IMR-90 (cell line): ENCODE results near the gene FUT6.

Experiments used
- CEBPB ChIP-seq: IDR thresholded peaks from 2 replicates; pipeline ENCODE4 v1.6.1; 2012; ENCODE audit warnings: low read depth, low read length, improper control_type of control experiment
- MAFK ChIP-seq: IDR thresholded peaks from 2 replicates; pipeline ENCODE4 v1.6.1; 2012; ENCODE audit warnings: low read depth, low read length, improper control_type of control experiment
- NFE2L2 ChIP-seq: fragments of 150-350 bp; IDR thresholded peaks from 2 replicates; pipeline ENCODE4 v1.6.1; 2016; ENCODE audit warnings: low read depth, mild to moderate bottlenecking, low read length
- POLR2A ChIP-seq: IDR thresholded peaks from 2 replicates; pipeline ENCODE4 v1.6.1; 2012; ENCODE audit warnings: mild to moderate bottlenecking, low read depth, low read length
- RCOR1 ChIP-seq: IDR thresholded peaks from 2 replicates; pipeline ENCODE4 v1.6.1; 2012; ENCODE audit warnings: mild to moderate bottlenecking, low read length, improper control_type of control experiment; ENCODE audit not compliant: insufficient replicate concordance
- TF ChIP-seq, protein P1 (sequence below): conservative IDR thresholded peaks from 2 replicates; pipeline ENCODE4 v1.5.1; 2012; ENCODE audit warnings: mild to moderate bottlenecking, low read depth, low read length, improper control_type of control experiment

DNA sequence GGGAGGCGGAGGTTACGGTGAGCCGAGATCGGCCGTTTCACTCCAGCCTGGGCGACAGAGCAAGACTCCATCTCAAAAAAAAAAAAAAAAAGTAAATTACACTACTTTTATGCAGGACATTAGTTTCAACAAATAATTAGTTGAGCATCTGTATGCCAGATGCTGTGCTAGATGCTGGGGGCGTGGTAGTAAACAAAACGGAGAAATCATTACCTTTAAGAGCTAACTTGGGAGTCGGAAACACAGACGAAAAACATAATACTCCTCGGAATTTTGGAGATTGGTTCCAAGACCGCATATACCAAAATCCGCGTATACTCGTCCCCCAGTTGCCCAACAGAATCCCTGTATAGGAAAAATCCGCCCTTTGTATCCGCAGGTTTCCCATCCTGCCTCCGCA is 47.3 kb downstream of the FUT6 start:
- TF ChIP-seq CEBPB = no peak
- no peak for TF ChIP-seq POLR2A
- TF ChIP-seq, protein P1, sequence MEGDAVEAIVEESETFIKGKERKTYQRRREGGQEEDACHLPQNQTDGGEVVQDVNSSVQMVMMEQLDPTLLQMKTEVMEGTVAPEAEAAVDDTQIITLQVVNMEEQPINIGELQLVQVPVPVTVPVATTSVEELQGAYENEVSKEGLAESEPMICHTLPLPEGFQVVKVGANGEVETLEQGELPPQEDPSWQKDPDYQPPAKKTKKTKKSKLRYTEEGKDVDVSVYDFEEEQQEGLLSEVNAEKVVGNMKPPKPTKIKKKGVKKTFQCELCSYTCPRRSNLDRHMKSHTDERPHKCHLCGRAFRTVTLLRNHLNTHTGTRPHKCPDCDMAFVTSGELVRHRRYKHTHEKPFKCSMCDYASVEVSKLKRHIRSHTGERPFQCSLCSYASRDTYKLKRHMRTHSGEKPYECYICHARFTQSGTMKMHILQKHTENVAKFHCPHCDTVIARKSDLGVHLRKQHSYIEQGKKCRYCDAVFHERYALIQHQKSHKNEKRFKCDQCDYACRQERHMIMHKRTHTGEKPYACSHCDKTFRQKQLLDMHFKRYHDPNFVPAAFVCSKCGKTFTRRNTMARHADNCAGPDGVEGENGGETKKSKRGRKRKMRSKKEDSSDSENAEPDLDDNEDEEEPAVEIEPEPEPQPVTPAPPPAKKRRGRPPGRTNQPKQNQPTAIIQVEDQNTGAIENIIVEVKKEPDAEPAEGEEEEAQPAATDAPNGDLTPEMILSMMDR = no peak
- TF ChIP-seq RCOR1 = no peak
- TF ChIP-seq NFE2L2 = no peak
- TF ChIP-seq MAFK = no peak
